ENCODE measurements around the gene PLPP7.

Gene PLPP7

GRCh38 chr9:131297903-131298302, 8.4 kb downstream of the PLPP7 start:
- Histone ChIP-seq H3K36me3 (ENCODE audit: insufficient read depth, low read length) (no peaks in the 10 kb centered on the region), H3K4me1 (ENCODE audit: insufficient read depth, low read length) (no peaks in the 10 kb centered on the region), H3K4me3 (ENCODE audit: low read length) (no peak overlapping the region), H3K27me3 (ENCODE audit: insufficient read depth, low read length) (no peaks in the 10 kb centered on the region), H2AFZ (ENCODE audit: low read depth, low read length) (no peak overlapping the region), H3K9me3 (ENCODE audit: low read length) (peaks cover 2% of the 10 kb centered on the region)

GRCh38 chr9:131298341-131298740, 8.8 kb downstream of the PLPP7 start:
- H3K36me3 ChIP-seq (ENCODE audit: insufficient read depth, low read length): no peaks in the 10 kb centered on the region
- no peak overlapping the region for H3K4me3 ChIP-seq (ENCODE audit: low read length)
- H2AFZ ChIP-seq (ENCODE audit: low read depth, low read length): no peak overlapping the region
- H3K4me1 ChIP-seq (ENCODE audit: insufficient read depth, low read length): no peaks in the 10 kb centered on the region
- peaks cover 2% of the 10 kb centered on the region for H3K9me3 ChIP-seq (ENCODE audit: low read length)
- no peaks in the 10 kb centered on the region for H3K27me3 ChIP-seq (ENCODE audit: insufficient read depth, low read length)

GRCh38 chr9:131298816-131299215, 9.3 kb downstream of the PLPP7 start:
- H3K9me3 ChIP-seq (ENCODE audit: low read length): peaks cover 2% of the 10 kb centered on the region

DNA sequence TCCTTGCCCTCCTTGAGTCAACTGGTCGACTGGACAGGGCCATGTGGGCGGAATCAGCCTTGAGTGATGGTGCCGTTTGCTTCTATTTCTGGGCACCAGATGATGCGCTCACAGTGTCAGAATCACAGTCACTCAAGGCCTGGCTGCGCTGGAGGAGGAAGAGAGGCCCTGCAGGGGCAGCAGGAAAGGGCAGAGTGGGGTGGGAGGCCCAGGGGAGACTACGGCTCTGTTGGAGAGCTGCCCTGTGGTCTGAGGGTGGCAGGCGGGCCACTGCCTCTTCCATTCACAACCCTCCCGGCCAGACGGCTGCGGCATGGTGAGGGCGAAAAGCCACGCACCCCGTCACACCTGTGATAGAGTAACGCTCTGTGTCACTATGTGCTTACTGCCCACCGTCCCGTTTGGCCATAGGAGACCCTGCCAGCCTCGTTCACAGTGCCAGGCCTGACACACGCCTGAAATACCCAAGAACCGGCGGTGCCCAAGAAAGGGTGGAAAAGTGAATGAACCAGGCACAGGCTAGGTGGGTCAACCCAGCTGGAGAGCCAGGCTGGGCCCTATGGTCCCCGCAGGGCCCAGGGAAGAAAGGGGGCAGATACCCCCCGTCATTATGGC, 9.9 kb downstream of the PLPP7 start:
- Histone ChIP-seq H3K9me3 (ENCODE audit: low read length) (peaks cover 2% of the 10 kb centered on the region), H3K4me1 (ENCODE audit: insufficient read depth, low read length) (no peaks in the 10 kb centered on the region), H3K27me3 (ENCODE audit: insufficient read depth, low read length) (no peaks in the 10 kb centered on the region), H3K4me3 (ENCODE audit: low read length) (no peak overlapping the region), H2AFZ (ENCODE audit: low read depth, low read length) (no peak overlapping the region), H3K36me3 (ENCODE audit: insufficient read depth, low read length) (no peaks in the 10 kb centered on the region)

More at GRCh38 chr9:131298816-131299215, 9.3 kb downstream of the PLPP7 start:
- Histone ChIP-seq H3K4me1 (ENCODE audit: insufficient read depth, low read length) (no peaks in the 10 kb centered on the region), H3K4me3 (ENCODE audit: low read length) (no peak overlapping the region), H3K36me3 (ENCODE audit: insufficient read depth, low read length) (no peaks in the 10 kb centered on the region), H3K27me3 (ENCODE audit: insufficient read depth, low read length) (no peaks in the 10 kb centered on the region), H2AFZ (ENCODE audit: low read depth, low read length) (no peak overlapping the region)

DNA sequence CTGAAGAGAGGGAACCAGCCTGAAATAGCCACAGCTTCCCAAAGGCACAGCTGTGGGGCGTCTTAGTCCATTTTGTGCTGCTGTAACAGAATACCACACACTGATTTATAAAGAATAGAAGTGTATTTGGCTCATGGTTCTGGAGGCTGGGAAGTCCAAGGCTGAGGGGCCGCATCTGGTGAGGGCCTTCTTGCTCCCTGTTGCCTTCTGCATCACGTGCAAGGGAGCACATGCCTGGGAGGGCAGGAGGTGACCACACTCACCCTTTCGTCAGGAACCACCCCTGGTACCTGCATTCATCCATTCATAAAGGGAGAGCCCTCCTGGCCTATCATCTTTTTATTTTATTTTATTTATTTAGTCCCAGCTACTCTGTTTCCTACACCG, 10.4 kb downstream of the PLPP7 start:
- H2AFZ ChIP-seq (ENCODE audit: low read depth, low read length): no peak overlapping the region
- no peaks in the 10 kb centered on the region for H3K36me3 ChIP-seq (ENCODE audit: insufficient read depth, low read length)
- no peaks in the 10 kb centered on the region for H3K27me3 ChIP-seq (ENCODE audit: insufficient read depth, low read length)
- H3K4me1 ChIP-seq (ENCODE audit: insufficient read depth, low read length): no peaks in the 10 kb centered on the region
- peaks cover 2% of the 10 kb centered on the region for H3K9me3 ChIP-seq (ENCODE audit: low read length)
- H3K4me3 ChIP-seq (ENCODE audit: low read length): no peak overlapping the region

DNA sequence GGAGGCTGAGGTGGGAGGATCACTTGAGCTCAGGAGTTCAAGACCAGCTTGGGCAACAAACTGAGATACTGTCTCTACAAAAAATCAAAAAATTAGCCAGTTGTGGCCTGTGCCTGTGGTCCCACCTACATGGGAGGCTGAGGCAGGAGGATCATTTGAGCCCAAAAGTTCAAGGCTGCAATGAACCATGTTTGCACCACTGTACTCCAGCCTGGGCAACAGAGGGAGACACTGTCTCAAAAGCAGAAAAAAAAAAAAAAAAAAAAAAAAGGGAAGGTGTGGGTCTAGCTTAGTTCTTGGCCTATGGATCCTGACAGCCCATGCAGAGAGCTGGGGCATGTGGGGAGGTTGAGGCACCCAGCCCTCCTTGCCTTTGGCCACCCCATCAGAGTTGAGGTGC, 10.9 kb downstream of the PLPP7 start:
- H3K36me3 ChIP-seq (ENCODE audit: insufficient read depth, low read length): no peaks in the 10 kb centered on the region
- H3K4me3 ChIP-seq (ENCODE audit: low read length): no peak overlapping the region
- H3K4me1 ChIP-seq (ENCODE audit: insufficient read depth, low read length): no peaks in the 10 kb centered on the region
- H3K27me3 ChIP-seq (ENCODE audit: insufficient read depth, low read length): no peaks in the 10 kb centered on the region
- peaks cover 2% of the 10 kb centered on the region for H3K9me3 ChIP-seq (ENCODE audit: low read length)
- H2AFZ ChIP-seq (ENCODE audit: low read depth, low read length): no peak overlapping the region

- Histone ChIP-seq H3K4me1 (ENCODE audit: insufficient read depth, low read length) (no peaks in the 10 kb centered on the region), H2AFZ (ENCODE audit: low read depth, low read length) (no peak overlapping the region), H3K36me3 (ENCODE audit: insufficient read depth, low read length) (no peaks in the 10 kb centered on the region), H3K9me3 (ENCODE audit: low read length) (peaks cover 2% of the 10 kb centered on the region), H3K27me3 (ENCODE audit: insufficient read depth, low read length) (no peaks in the 10 kb centered on the region), H3K4me3 (ENCODE audit: low read length) (no peak overlapping the region)
These were observed 12.9 kb downstream of the PLPP7 start for GRCh38 chr9:131302244-131303075.

- H3K4me1 ChIP-seq (ENCODE audit: insufficient read depth, low read length): no peaks in the 10 kb centered on the region
- peaks cover 2% of the 10 kb centered on the region for H3K9me3 ChIP-seq (ENCODE audit: low read length)
- H2AFZ ChIP-seq (ENCODE audit: low read depth, low read length): no peak overlapping the region
- no peaks in the 10 kb centered on the region for H3K36me3 ChIP-seq (ENCODE audit: insufficient read depth, low read length)
- H3K4me3 ChIP-seq (ENCODE audit: low read length): no peak overlapping the region
- H3K27me3 ChIP-seq (ENCODE audit: insufficient read depth, low read length): no peaks in the 10 kb centered on the region
These were observed 14.1 kb downstream of the PLPP7 start for GRCh38 chr9:131303381-131304321.

DNA sequence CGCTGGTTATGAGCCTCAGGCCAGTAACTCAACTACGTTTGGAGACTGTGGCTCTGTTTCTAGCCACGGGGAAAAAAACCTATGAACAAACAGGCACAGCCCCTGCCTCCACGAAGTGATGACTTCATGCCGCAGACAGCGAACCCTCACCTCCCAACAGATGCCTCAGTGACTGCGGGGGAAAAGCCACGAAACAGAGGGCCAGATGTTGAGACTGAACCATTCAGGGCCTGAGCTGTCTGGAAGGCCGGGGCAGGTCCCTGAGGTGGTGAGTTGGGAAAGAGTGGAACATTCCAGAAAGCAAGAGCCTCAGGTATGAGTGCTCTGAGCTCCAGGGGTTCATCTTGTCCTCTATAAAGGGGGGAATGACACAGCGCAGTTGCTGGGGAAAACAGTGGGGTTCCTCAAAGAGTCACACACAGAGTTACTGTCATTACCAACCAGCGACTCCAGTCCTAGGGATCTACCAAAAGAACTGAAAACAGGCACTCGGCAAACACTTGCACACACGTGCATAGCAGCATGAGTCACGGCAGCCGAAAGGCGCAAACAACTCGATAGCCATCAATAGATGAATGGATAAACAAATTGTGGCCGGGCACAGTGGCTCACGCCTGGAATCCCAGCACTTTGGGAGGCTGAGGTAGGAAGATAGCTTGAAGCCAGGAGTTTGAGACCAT, 15.3 kb downstream of the PLPP7 start:
- Histone ChIP-seq H3K4me3 (ENCODE audit: low read length) (no peak overlapping the region), H3K36me3 (ENCODE audit: insufficient read depth, low read length) (no peaks in the 10 kb centered on the region), H3K4me1 (ENCODE audit: insufficient read depth, low read length) (no peaks in the 10 kb centered on the region), H3K9me3 (ENCODE audit: low read length) (peaks cover 2% of the 10 kb centered on the region), H2AFZ (ENCODE audit: low read depth, low read length) (no peak overlapping the region), H3K27me3 (ENCODE audit: insufficient read depth, low read length) (no peaks in the 10 kb centered on the region)

GRCh38 chr9:131306397-131307004, 17.0 kb downstream of the PLPP7 start:
- H3K4me1 ChIP-seq (ENCODE audit: insufficient read depth, low read length): no peaks in the 10 kb centered on the region
- no peaks in the 10 kb centered on the region for H3K36me3 ChIP-seq (ENCODE audit: insufficient read depth, low read length)
- H3K9me3 ChIP-seq (ENCODE audit: low read length): no peaks in the 10 kb centered on the region
- H3K4me3 ChIP-seq (ENCODE audit: low read length): no peak overlapping the region
- H2AFZ ChIP-seq (ENCODE audit: low read depth, low read length): no peak overlapping the region
- no peaks in the 10 kb centered on the region for H3K27me3 ChIP-seq (ENCODE audit: insufficient read depth, low read length)

DNA sequence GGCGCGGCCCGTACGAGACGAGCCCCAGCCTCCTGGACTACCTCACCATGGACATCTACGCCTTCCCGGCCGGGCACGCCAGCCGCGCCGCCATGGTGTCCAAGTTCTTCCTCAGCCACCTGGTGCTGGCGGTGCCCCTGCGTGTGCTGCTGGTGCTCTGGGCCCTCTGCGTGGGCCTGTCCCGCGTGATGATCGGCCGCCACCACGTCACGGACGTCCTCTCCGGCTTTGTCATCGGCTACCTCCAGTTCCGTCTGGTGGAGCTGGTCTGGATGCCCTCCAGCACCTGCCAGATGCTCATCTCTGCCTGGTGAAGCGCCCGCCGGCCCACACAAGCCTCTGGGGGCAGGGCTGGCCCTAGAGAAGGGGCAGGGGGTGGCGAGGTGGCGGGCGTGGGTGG, 18.5 kb downstream of the PLPP7 start:
- Histone ChIP-seq H2AFZ (ENCODE audit: low read depth, low read length) (no peak overlapping the region), H3K36me3 (ENCODE audit: insufficient read depth, low read length) (no peaks in the 10 kb centered on the region), H3K9me3 (ENCODE audit: low read length) (no peaks in the 10 kb centered on the region), H3K27me3 (ENCODE audit: insufficient read depth, low read length) (no peaks in the 10 kb centered on the region), H3K4me1 (ENCODE audit: insufficient read depth, low read length) (no peaks in the 10 kb centered on the region), H3K4me3 (ENCODE audit: low read length) (no peak overlapping the region)

GRCh38 chr9:131308452-131308851, 18.9 kb downstream of the PLPP7 start:
- no peak overlapping the region for H2AFZ ChIP-seq (ENCODE audit: low read depth, low read length)
- no peaks in the 10 kb centered on the region for H3K27me3 ChIP-seq (ENCODE audit: insufficient read depth, low read length)
- H3K36me3 ChIP-seq (ENCODE audit: insufficient read depth, low read length): no peaks in the 10 kb centered on the region
- no peaks in the 10 kb centered on the region for H3K9me3 ChIP-seq (ENCODE audit: low read length)
- H3K4me1 ChIP-seq (ENCODE audit: insufficient read depth, low read length): no peaks in the 10 kb centered on the region
- no peak overlapping the region for H3K4me3 ChIP-seq (ENCODE audit: low read length)

Data from neuron (in vitro differentiated cells).